Measurements from ENCODE around the gene AFF3. TPM values are rescaled to one million over a fixed set of nuclear protein-coding genes. Genes with fewer than 3 reads are reported as not detected.

Gene AFF3, protein sequence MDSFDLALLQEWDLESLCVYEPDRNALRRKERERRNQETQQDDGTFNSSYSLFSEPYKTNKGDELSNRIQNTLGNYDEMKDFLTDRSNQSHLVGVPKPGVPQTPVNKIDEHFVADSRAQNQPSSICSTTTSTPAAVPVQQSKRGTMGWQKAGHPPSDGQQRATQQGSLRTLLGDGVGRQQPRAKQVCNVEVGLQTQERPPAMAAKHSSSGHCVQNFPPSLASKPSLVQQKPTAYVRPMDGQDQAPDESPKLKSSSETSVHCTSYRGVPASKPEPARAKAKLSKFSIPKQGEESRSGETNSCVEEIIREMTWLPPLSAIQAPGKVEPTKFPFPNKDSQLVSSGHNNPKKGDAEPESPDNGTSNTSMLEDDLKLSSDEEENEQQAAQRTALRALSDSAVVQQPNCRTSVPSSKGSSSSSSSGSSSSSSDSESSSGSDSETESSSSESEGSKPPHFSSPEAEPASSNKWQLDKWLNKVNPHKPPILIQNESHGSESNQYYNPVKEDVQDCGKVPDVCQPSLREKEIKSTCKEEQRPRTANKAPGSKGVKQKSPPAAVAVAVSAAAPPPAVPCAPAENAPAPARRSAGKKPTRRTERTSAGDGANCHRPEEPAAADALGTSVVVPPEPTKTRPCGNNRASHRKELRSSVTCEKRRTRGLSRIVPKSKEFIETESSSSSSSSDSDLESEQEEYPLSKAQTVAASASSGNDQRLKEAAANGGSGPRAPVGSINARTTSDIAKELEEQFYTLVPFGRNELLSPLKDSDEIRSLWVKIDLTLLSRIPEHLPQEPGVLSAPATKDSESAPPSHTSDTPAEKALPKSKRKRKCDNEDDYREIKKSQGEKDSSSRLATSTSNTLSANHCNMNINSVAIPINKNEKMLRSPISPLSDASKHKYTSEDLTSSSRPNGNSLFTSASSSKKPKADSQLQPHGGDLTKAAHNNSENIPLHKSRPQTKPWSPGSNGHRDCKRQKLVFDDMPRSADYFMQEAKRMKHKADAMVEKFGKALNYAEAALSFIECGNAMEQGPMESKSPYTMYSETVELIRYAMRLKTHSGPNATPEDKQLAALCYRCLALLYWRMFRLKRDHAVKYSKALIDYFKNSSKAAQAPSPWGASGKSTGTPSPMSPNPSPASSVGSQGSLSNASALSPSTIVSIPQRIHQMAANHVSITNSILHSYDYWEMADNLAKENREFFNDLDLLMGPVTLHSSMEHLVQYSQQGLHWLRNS (N-terminal part only)
- total RNA-seq: 7.3 and 7.5 TPM in 2 replicates
- long read RNA-seq, partial matches to known transcripts: 0 of 2 reads
- long read RNA-seq, other reads (novel, unspliced or antisense): 2 of 2 reads

- no peak for TF ChIP-seq CTCF (IDR thresholded peaks at IDR 0.05; ENCODE audit: unreplicated experiment)
- Mint-ChIP-seq H3K36me3 (ENCODE audit: insufficient read depth) (no peaks in the 10 kb centered on the region), H3K27ac (no peak within 1 kb of the TSS), H3K4me3 (ENCODE audit: low read depth) (no peak within 1 kb of the TSS), H3K27me3 (peaks cover 27% of the 10 kb centered on the region), H3K4me1 (ENCODE audit: low read depth) (no peaks in the 10 kb centered on the region), H3K9me3 (ENCODE audit: low read depth) (peaks cover 4% of the 10 kb centered on the region)
- DNase-seq (ENCODE audit: low spot score, unreplicated experiment): no peak
Measured at GRCh38 chr2:100142393-100142792, at the start of gene AFF3. Gene AFF3, minus strand, starts transcription at chr2:100142590. Its CDS starts 38,136 bp downstream, at chr2:100104454.

GRCh38 chr2:100189387-100189786, 47.0 kb upstream of the AFF3 start:
- no peak for DNase-seq (ENCODE audit: low spot score, unreplicated experiment)
- Mint-ChIP-seq H3K27ac (no peak overlapping the region), H3K36me3 (ENCODE audit: insufficient read depth) (no peaks in the 10 kb centered on the region), H3K4me1 (ENCODE audit: low read depth) (peaks cover 18% of the 10 kb centered on the region), H3K9me3 (ENCODE audit: low read depth) (peaks cover 10% of the 10 kb centered on the region), H3K27me3 (no peaks in the 10 kb centered on the region), H3K4me3 (ENCODE audit: low read depth) (no peak overlapping the region)
- no peak for TF ChIP-seq CTCF (IDR thresholded peaks at IDR 0.05; ENCODE audit: unreplicated experiment)

- DNase-seq (ENCODE audit: low spot score, unreplicated experiment): no peak
- peaks cover 17% of the 10 kb centered on the region for H3K4me1 Mint-ChIP-seq (ENCODE audit: low read depth)
- no peak overlapping the region for H3K27ac Mint-ChIP-seq
- no peaks in the 10 kb centered on the region for H3K36me3 Mint-ChIP-seq (ENCODE audit: insufficient read depth)
- no peak for TF ChIP-seq CTCF (IDR thresholded peaks at IDR 0.05; ENCODE audit: unreplicated experiment)
- H3K4me3 Mint-ChIP-seq (ENCODE audit: low read depth): no peak overlapping the region
- H3K9me3 Mint-ChIP-seq (ENCODE audit: low read depth): peaks cover 10% of the 10 kb centered on the region
- H3K27me3 Mint-ChIP-seq: peaks cover 5% of the 10 kb centered on the region
Measured at GRCh38 chr2:100188326-100188725, 45.9 kb upstream of the AFF3 start.

- DNase-seq (ENCODE audit: low spot score, unreplicated experiment): no peak
- Mint-ChIP-seq H3K9me3 (ENCODE audit: low read depth) (no peaks in the 10 kb centered on the region), H3K27me3 (peaks cover 21% of the 10 kb centered on the region), H3K36me3 (ENCODE audit: insufficient read depth) (no peaks in the 10 kb centered on the region), H3K4me3 (ENCODE audit: low read depth) (no peak overlapping the region), H3K27ac (no peak overlapping the region), H3K4me1 (ENCODE audit: low read depth) (peaks cover 12% of the 10 kb centered on the region)
- no peak for TF ChIP-seq CTCF (IDR thresholded peaks at IDR 0.05; ENCODE audit: unreplicated experiment)
Measured at GRCh38 chr2:100186126-100186525, 43.7 kb upstream of the AFF3 start.

Measured in progenitor cell of endocrine pancreas (in vitro differentiated cells).